Hematopoietic multipotent progenitor cell treated with erythropoietin and hydrocortisone succinate and interleukin-3 and kit ligand, for 15 days (in vitro differentiated cells): Measurements from ENCODE around the gene SNF8.
A peak's percentile ranks its signal among the peaks of the same experiment; 100 is the strongest.
"Not testable (repeated sequence)": the region's sequence is repeated elsewhere in the genome, so short reads cannot be mapped to it uniquely, and the experiment has no call there.

Experiments used
- DNase-seq: peaks from one replicate; pipeline ENCODE4 v3.0.0-alpha.2; 2015; ENCODE audit warnings: low spot score

The SNF8 gene

GRCh38 chr17:48944515-48945260 is at the start of gene SNF8:
TSS of gene SNF8 (minus strand) at chr17:48944842. CDS start at chr17:48944734, 108 bp downstream.
- DNase-seq: peak; percentile 81

DNA sequence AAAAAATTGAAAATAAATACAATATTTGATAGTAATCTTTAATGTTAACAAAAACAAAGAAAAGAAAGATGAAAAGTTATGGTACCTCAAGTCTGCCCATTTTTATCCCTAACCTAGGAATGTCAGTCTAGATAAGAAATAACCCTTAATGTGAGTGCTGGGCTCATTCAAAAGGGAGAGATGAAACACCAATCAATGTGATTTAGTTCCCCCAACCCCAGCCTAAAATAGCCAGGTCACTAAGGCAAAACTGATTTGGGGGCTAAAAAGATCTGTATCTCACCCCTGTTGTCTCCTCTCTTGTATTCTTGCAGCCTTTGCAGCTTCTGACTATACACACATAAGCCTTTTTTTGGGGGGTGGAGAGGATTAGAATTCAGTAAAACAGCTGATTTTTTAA is 49.3 kb upstream of the SNF8 start:
- DNase-seq: no peak

DNA sequence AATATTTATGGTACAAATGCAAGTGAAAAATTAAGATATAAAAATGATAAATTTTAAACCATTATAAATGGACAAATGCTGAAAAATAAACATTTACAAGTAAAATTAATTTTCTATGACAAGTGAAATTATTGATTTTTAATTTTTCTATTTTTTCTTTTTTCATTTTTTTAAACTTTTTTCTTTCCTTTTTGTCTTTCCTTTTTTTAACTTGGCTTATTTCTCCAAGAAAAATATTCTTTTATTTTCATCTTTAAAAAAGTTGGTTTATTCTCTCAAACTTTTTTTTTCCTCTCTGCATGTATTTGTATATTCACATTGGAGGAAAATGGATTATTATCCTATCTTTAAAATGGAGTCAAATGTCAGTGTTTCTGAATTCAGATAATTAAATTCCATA is 48.7 kb upstream of the SNF8 start:
- no peak for DNase-seq

DNA sequence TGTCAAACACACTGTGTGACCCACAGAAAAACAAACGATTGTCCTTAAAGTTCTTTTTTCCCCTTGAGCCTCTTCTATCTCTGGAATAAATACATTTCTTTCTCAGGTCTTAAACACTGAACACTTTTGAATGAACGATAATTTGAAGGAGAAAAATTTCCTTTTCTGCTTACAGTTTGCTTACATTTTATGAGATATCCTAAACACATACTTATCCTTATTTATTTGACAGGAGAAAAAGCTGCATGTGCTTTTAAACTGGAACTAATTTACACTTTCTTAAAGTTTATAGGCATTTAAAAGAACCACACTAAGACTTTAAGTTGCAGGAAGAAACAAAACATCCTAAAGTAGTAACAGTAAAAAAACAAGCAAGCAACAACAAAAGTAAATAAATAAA is 47.8 kb upstream of the SNF8 start:
- DNase-seq: no peak

GRCh38 chr17:48990882-48991357 is 46.3 kb upstream of the SNF8 start:
- no peak for DNase-seq

DNA sequence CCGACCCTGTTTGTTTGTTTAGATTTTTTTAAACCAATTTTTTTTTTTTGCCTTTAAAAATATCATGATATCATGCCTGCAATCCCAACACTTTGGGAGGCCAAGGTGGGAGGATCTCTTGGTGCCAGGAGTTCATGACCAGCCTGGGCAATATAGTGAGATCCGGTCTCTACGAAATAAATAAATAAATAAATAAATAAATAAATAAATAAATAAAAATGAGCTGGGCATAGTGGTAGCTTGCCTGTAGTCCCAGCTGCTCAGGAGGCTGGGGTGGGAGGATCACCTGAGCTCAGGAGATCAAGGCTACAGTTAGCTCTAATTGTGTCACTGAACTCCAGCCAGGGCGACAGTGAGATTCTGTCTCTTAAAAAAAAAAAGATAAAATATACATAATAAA is 44.5 kb upstream of the SNF8 start:
- DNase-seq: no peak

DNA sequence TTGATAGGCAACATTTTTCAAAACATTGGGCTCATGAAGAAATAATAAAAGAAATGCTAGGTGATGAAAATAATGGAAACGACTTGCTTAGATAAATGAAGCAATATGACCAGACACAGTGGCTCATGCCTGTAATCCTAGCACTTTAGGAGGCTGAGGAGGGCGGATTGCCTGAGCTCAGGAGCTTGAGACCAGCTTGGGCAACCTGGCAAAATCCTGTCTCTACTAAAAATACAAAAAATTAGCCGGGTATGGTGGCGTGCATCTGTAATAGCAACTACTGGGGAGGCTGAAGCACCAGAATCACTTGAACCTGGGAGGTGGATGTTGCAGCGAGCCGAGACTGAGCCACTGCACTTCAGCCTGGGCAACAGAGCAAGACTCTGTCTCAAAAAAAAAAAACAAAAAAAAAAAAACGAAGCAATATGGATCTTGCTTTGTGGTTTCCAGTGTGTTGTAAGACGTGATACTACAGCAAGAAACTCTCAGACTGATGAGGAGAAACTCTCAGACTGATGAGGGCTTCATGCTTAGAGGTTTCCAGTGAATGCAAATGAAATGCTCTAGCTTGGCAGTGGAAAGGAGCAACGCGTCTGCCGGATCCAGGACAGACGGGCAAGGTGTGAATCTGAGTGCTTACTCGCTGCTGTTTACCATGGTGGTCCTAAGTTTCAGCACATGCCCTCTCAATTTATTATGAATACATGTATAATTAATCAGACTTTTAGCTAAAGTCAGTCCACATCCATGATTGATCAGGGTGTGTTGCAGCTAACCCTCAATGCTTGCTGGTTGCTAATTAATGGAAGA is 41.0 kb upstream of the SNF8 start:
- DNase-seq: no peak

- no peak for DNase-seq
Measured at GRCh38 chr17:48981927-48982539, 37.4 kb upstream of the SNF8 start.

GRCh38 chr17:48973806-48974205 is 29.2 kb upstream of the SNF8 start:
- DNase-seq: no peak

DNA sequence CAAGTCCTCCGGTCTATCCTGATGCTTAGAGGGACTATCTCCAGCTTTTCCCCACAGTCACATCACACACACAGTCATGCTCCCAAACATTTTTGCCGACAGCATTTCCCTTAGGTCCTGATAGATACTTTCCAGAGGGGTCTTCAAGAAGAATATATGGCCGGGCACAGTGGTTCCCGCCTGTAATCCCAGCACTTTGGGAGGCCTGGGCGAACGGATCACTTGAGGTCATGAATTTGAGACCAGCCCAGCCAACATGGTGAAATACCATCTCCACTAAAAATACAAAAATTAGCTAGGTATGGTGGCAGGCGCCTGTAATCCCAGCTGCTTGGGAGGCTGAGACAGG is 28.1 kb upstream of the SNF8 start:
- DNase-seq: no peak

DNA sequence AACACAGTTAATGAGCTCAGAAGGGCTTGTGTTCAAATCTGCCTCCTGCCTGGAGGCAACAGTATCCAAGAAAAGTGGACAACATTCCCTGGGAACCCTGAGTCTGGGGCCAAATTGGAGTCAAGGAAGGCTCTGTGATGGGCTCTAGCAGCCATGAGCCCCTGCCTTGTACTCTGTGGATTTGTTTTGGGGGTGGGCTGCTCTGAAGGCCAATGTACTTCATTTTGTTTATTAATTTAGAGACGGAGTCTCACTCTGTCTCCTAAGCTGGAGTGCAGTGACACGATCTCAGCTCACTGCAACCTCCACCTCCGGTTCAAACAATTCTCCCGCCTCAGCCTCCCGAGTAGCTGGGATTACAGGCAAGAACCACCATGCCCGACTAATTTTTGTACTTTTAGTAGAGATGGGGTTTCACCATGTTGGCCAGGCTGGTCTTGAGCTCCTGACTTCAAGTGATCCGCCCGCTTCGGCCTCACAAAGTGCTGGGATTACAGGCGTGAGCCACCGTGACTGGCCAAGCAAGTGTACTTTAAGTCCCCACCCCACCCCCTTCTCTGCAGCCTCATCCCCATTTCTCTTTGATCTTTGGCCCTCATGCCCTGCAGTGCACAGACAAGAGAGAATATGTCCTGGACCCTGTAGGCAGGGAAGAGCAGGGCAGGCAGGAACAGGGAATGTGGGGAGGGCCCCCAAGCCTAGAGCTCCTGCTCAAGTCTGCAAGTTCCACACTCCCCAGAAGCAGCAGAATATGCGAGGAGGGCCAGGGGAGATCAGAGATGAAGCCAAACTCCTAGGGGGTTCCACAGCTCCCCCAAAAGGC is 26.4 kb upstream of the SNF8 start:
- no peak for DNase-seq

DNA sequence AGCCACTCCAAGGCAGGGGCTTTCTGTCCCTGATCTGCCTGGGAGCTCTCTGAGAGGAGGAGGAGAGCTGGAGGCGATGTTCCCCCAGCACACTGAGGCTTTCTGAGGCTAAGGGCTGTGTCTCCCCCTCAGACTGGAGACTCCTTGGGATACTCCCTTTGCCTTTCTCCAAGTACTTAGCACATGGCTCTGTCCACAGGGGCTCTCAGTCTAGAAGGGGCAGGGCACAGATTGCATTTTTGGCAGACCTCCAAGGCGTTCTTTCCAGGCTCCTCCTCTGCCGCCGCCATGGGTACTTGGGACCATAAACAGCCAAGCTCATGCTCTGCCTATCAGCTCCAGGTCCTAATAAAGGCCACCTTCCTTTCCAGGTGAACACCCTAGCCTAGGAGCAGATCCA is 25.6 kb upstream of the SNF8 start:
- no peak for DNase-seq

GRCh38 chr17:48961516-48962233 is 17.0 kb upstream of the SNF8 start:
- DNase-seq: no peak

GRCh38 chr17:48960834-48961515 is 16.3 kb upstream of the SNF8 start:
- DNase-seq: no peak

GRCh38 chr17:48954300-48954755 is 9.7 kb upstream of the SNF8 start:
- DNase-seq: no peak

GRCh38 chr17:48952904-48953303 is 8.3 kb upstream of the SNF8 start:
- DNase-seq: no peak

DNA sequence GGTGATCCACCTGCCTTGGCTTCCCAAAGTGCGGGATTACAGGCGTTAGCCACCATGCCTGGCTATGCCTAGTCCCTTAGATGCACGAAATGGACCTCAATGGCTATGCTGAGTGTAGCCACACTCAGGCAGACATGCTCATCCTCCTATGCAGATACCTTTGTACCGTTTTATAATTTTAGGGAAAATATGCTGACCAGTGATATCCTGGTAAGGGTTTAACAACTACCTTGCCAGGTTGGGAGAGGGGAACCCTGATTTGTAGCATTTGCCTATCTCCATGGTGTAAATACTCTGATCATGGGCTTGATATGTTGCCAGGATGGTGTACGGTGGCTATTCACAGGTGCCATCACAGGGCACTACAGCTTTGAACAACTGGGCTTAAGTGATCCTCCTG is 6.9 kb upstream of the SNF8 start:
- DNase-seq: no peak

DNA sequence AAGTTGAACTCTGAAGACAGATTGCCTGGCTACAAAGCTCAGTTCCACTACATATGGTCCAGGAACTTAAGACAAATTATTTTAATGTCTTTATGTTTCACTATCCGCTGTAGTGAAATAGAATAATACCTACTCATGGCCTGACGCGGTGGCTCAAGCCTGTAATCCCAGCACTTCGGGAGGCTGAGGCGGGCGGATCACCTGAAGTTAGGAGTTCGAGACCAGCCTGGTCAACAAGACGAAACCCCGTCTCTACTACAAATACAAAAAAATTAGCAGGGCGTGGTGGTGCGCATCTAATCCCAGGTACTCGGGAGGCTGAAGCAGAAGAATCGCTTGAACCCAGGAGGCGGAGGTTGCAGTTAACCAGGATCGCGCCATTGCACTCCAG is 614 bp upstream of the SNF8 start:
- DNase-seq: not testable (repeated sequence)

GRCh38 chr17:48933035-48933434 is 11.6 kb downstream of the SNF8 start:
- no peak for DNase-seq

GRCh38 chr17:48930435-48930873 is 14.2 kb downstream of the SNF8 start:
- no peak for DNase-seq

- DNase-seq: no peak
Measured at GRCh38 chr17:48929812-48930165, 14.9 kb downstream of the SNF8 start.
